Subcutaneous abdominal adipose tissue (tissue), 5 donors: ENCODE measurements around the gene ADPRM.

Experiments
- H3K27ac ChIP-seq: one replicate; pipeline ENCODE4 v1.7.0; 2013; ENCODE audit warnings: low read depth, mild to moderate bottlenecking, inconsistent platforms, low read length, moderate library complexity
- H3K27me3 ChIP-seq, 5 donors: one replicate each; pipeline ENCODE4 v1.7.0; 2013; ENCODE audit warnings: low read length in 5 of 5, inconsistent platforms in 1 of 5; ENCODE audit not compliant: control insufficient read depth in 5 of 5, insufficient read depth in 4 of 5
- H3K36me3 ChIP-seq, 5 donors: one replicate each; pipeline ENCODE4 v1.7.0; 2013; ENCODE audit warnings: low read length in 5 of 5; ENCODE audit not compliant: control insufficient read depth in 5 of 5, insufficient read depth in 5 of 5
- H3K4me1 ChIP-seq, 5 donors: one replicate each; pipeline ENCODE4 v1.7.0; 2013; ENCODE audit warnings: low read length in 5 of 5, mild to moderate bottlenecking in 3 of 5, moderate library complexity in 1 of 5; ENCODE audit not compliant: control insufficient read depth in 5 of 5, insufficient read depth in 5 of 5
- H3K4me3 ChIP-seq, 5 donors: one replicate each; pipeline ENCODE4 v1.7.0; 2013; ENCODE audit warnings: low read length in 5 of 5, low read depth in 1 of 5
- H3K9ac ChIP-seq, 5 donors: one replicate each; pipeline ENCODE4 v1.7.0; 2013; ENCODE audit warnings: low read length in 5 of 5, mild to moderate bottlenecking in 4 of 5, moderate library complexity in 3 of 5
- H3K9me3 ChIP-seq, 5 donors: one replicate each; pipeline ENCODE4 v1.7.0; 2013; ENCODE audit warnings: low read length in 5 of 5; ENCODE audit not compliant: control insufficient read depth in 5 of 5
- donor health status: healthy.
- donor health status: healthy.
- donor health status: healthy.
- donor health status: healthy.
- donor health status: healthy.

The ADPRM gene

GRCh38 chr17:10757647-10758046 is 60.3 kb downstream of the ADPRM start:
- Histone ChIP-seq H3K9ac (no peak overlapping the region), H3K36me3 (peaks cover 0 to 2% (median 0%) of the 10 kb centered on the region in 5 donors), H3K4me1 (peaks cover 0 to 5% (median 2%) of the 10 kb centered on the region in 5 donors), H3K27ac (no peak overlapping the region), H3K9me3 (no peaks in the 10 kb centered on the region), H3K4me3 (no peak overlapping the region), H3K27me3 (no peaks in the 10 kb centered on the region)

- Histone ChIP-seq H3K4me3 (no peak overlapping the region), H3K27ac (no peak overlapping the region), H3K9ac (no peak overlapping the region), H3K27me3 (no peaks in the 10 kb centered on the region), H3K4me1 (peaks cover 0 to 5% (median 2%) of the 10 kb centered on the region in 5 donors), H3K9me3 (no peaks in the 10 kb centered on the region), H3K36me3 (peaks cover 0 to 2% (median 0%) of the 10 kb centered on the region in 5 donors)
Observed at GRCh38 chr17:10758062-10758461, 60.7 kb downstream of the ADPRM start.
